SK-N-SH treated with all-trans-retinoic acid at 6 μM for 48 hours (cell line): Measurements from ENCODE around the gene FAM185A.

ENCODE experiments used
- ARNTL ChIP-seq: fragments of 450-650 bp; formaldehyde crosslinking; IDR thresholded peaks from 2 replicates; pipeline ENCODE4 v1.5.0; 2020; ENCODE audit warnings: low read depth, mild to moderate bottlenecking, moderate library complexity, borderline replicate concordance
- ZC3H10 ChIP-seq: fragments of 250-450 bp; sonication (Bioruptor Pico); IDR thresholded peaks from 2 replicates; pipeline ENCODE4 v1.5.1; 2021; ENCODE audit warnings: mild to moderate bottlenecking, moderate library complexity
- ZNF565 ChIP-seq: fragments of 450-650 bp; formaldehyde crosslinking; conservative IDR thresholded peaks from 2 replicates; pipeline ENCODE4 v1.5.0; 2020; ENCODE audit warnings: low read depth, mild to moderate bottlenecking, moderate library complexity
- ZNF70 ChIP-seq: fragments of 450-650 bp; formaldehyde crosslinking; IDR thresholded peaks from 2 replicates; pipeline ENCODE4 v1.5.0; 2020; ENCODE audit warnings: mild to moderate bottlenecking, moderate library complexity
- TF ChIP-seq, protein P1 (sequence below): fragments of 250-450 bp; sonication (Bioruptor Pico); IDR thresholded peaks from 2 replicates; pipeline ENCODE4 v1.8.0; 2020; ENCODE audit warnings: mild to moderate bottlenecking, moderate library complexity, borderline replicate concordance

DNA sequence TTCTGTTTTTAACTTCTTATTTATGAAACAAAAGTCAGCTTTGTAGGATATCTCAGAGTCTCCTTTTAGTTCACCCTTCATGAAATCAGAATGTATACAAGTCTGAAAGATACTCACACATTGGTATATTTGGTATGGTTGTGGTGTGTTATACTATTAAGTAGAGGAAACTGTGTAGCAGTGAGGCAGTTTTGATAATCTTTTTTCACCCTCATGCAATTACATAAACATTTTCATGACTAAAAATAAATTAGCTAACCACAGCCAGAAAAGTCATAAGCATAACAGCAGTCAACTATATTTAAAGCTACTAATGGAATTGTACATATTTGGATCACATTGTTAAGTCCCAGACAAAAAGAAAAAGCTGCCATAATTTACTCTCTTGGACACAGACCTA lies 62.1 kb downstream of the FAM185A start:
- TF ChIP-seq ARNTL (no peak), ZNF70 (CRISPR knock-in tag) (no peak), ZC3H10 (CRISPR knock-in tag) (no peak), ZNF565 (no peak)
- TF ChIP-seq, protein P1, sequence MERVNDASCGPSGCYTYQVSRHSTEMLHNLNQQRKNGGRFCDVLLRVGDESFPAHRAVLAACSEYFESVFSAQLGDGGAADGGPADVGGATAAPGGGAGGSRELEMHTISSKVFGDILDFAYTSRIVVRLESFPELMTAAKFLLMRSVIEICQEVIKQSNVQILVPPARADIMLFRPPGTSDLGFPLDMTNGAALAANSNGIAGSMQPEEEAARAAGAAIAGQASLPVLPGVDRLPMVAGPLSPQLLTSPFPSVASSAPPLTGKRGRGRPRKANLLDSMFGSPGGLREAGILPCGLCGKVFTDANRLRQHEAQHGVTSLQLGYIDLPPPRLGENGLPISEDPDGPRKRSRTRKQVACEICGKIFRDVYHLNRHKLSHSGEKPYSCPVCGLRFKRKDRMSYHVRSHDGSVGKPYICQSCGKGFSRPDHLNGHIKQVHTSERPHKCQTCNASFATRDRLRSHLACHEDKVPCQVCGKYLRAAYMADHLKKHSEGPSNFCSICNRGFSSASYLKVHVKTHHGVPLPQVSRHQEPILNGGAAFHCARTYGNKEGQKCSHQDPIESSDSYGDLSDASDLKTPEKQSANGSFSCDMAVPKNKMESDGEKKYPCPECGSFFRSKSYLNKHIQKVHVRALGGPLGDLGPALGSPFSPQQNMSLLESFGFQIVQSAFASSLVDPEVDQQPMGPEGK (CRISPR knock-in tag), result no peak
